Neutrophil (primary cell): ENCODE results near the gene CAMK2N1.

Source experiments
- H3K27ac ChIP-seq: fragments of 200-600 bp; sonication (generic); 2 replicates; pipeline ENCODE4 v1.5.1; 2016; ENCODE audit warnings: mild to moderate bottlenecking, moderate library complexity
- H3K27me3 ChIP-seq: fragments of 200-600 bp; sonication (generic); 2 replicates; pipeline ENCODE4 v1.6.0; 2016; ENCODE audit warnings: mild to moderate bottlenecking
- H3K36me3 ChIP-seq: fragments of 200-600 bp; sonication (generic); 2 replicates; pipeline ENCODE4 v1.5.1; 2017
- H3K4me1 ChIP-seq, 2 experiments: fragments of 200-600 bp in 1 of 2; sonication (generic) in 1 of 2; 1 replicate in 1 of 2; 2 replicates in 1 of 2; pipeline versions ENCODE4 v1.5.1 to v1.6.1; 2013 to 2016; ENCODE audit warnings: low read depth in 1 of 2, low read length in 1 of 2, mild to moderate bottlenecking in 1 of 2, moderate library complexity in 1 of 2; ENCODE audit not compliant: control insufficient read depth in 1 of 2, insufficient read depth in 1 of 2
- H3K4me3 ChIP-seq, 2 experiments: fragments of 200-600 bp in 1 of 2; sonication (generic) in 1 of 2; 1 replicate in 1 of 2; 2 replicates in 1 of 2; pipeline ENCODE4 v1.5.1; 2013 to 2016; ENCODE audit warnings: low read depth in 1 of 2, low read length in 1 of 2, mild to moderate bottlenecking in 1 of 2, moderate library complexity in 1 of 2
- H3K9me3 ChIP-seq: fragments of 200-600 bp; sonication (generic); 2 replicates; pipeline ENCODE4 v1.5.1; 2016
- CTCF ChIP-seq: fragments of 200-600 bp; sonication (generic); IDR thresholded peaks from 2 replicates; pipeline ENCODE4 v1.5.1; 2016; ENCODE audit warnings: antibody characterized with exemption

CAMK2N1 gene

GRCh38 chr1:20470194-20470593 is 15.8 kb downstream of the CAMK2N1 start:
- no peaks in the 10 kb centered on the region for H3K4me1 ChIP-seq
- H3K9me3 ChIP-seq = no peaks in the 10 kb centered on the region
- H3K36me3 ChIP-seq = no peaks in the 10 kb centered on the region
- TF ChIP-seq CTCF = no peak
- no peak overlapping the region for H3K4me3 ChIP-seq
- no peak overlapping the region for H3K27ac ChIP-seq
- H3K27me3 ChIP-seq = peaks cover 91% of the 10 kb centered on the region

- TF ChIP-seq CTCF = no peak
- Histone ChIP-seq H3K4me3 (no peak overlapping the region), H3K9me3 (no peaks in the 10 kb centered on the region), H3K4me1 (no peaks in the 10 kb centered on the region), H3K27ac (no peak overlapping the region), H3K27me3 (peaks cover 85% of the 10 kb centered on the region), H3K36me3 (no peaks in the 10 kb centered on the region)
These were observed 16.5 kb downstream of the CAMK2N1 start for GRCh38 chr1:20469406-20470076.

- Histone ChIP-seq H3K36me3 (no peaks in the 10 kb centered on the region), H3K27me3 (peaks cover 57% of the 10 kb centered on the region), H3K4me1 (no peaks in the 10 kb centered on the region), H3K9me3 (no peaks in the 10 kb centered on the region), H3K27ac (no peak overlapping the region), H3K4me3 (no peak overlapping the region)
- TF ChIP-seq CTCF = no peak
These were observed 19.7 kb downstream of the CAMK2N1 start for GRCh38 chr1:20466273-20466672.

GRCh38 chr1:20465187-20465586 is 20.8 kb downstream of the CAMK2N1 start:
- Histone ChIP-seq H3K27me3 (peaks cover 56% of the 10 kb centered on the region), H3K36me3 (no peaks in the 10 kb centered on the region), H3K27ac (no peak overlapping the region), H3K9me3 (no peaks in the 10 kb centered on the region), H3K4me1 (no peaks in the 10 kb centered on the region), H3K4me3 (no peak overlapping the region)
- no peak for TF ChIP-seq CTCF

- H3K9me3 ChIP-seq = no peaks in the 10 kb centered on the region
- H3K4me1 ChIP-seq = no peaks in the 10 kb centered on the region
- no peak overlapping the region for H3K4me3 ChIP-seq
- TF ChIP-seq CTCF = no peak
- no peak overlapping the region for H3K27ac ChIP-seq
- H3K27me3 ChIP-seq = peaks cover 53% of the 10 kb centered on the region
- H3K36me3 ChIP-seq = no peaks in the 10 kb centered on the region
These were observed 22.5 kb downstream of the CAMK2N1 start for GRCh38 chr1:20463502-20463901.
